H1 (cell line): ENCODE results near the gene SUCLG2.

Experiments
- ASH2L ChIP-seq: fragments of 200-600, 300-600 bp; sonication (generic); IDR thresholded peaks from one replicate; pipeline ENCODE4 v1.7.1; 2017; ENCODE audit warnings: low read length
- CHD2 ChIP-seq: IDR thresholded peaks from 2 replicates; pipeline ENCODE4 v1.6.1; 2012; ENCODE audit warnings: low read length, improper control_type of control experiment
- EP300 ChIP-seq, 2 experiments: IDR thresholded peaks; 1 replicate in 1 of 2; 2 replicates in 1 of 2; pipeline ENCODE4 v1.6.1; 2011 to 2012; ENCODE audit warnings: low read depth in 2 of 2, low read length in 2 of 2, mild to moderate bottlenecking in 2 of 2, borderline replicate concordance in 1 of 2, inconsistent platforms in 1 of 2, moderate library complexity in 1 of 2
- EZH2 ChIP-seq: fragments of 200-600 bp; sonication (generic); IDR thresholded peaks from 2 replicates; pipeline ENCODE4 v1.7.1; 2012; ENCODE audit warnings: low read depth, mild to moderate bottlenecking, moderate library complexity, low read length, inconsistent platforms; ENCODE audit not compliant: severe bottlenecking
- JUN ChIP-seq: IDR thresholded peaks from 2 replicates; pipeline ENCODE4 v1.6.1; 2011; ENCODE audit warnings: low read depth, mild to moderate bottlenecking, improper control_type of control experiment, low read length
- POLR2AphosphoS5 ChIP-seq: IDR thresholded peaks from 2 replicates; pipeline ENCODE4 v1.6.1; 2011; ENCODE audit warnings: low read depth, low read length
- TF ChIP-seq, protein P1 (sequence below), 3 experiments: IDR thresholded peaks; 1 replicate in 2 of 3; 2 replicates in 1 of 3; pipeline versions ENCODE4 v1.5.1 to v1.6.1; 2011; ENCODE audit warnings: low read length in 3 of 3, mild to moderate bottlenecking in 3 of 3, inconsistent platforms in 2 of 3, low read depth in 1 of 3, moderate library complexity in 1 of 3; ENCODE audit not compliant: insufficient read depth in 1 of 3; ENCODE audit errors: control extremely low read depth in 1 of 3
- TF ChIP-seq, protein P2 (sequence below): IDR thresholded peaks from 2 replicates; pipeline ENCODE4 v1.6.1; 2012; ENCODE audit warnings: inconsistent platforms

DNA sequence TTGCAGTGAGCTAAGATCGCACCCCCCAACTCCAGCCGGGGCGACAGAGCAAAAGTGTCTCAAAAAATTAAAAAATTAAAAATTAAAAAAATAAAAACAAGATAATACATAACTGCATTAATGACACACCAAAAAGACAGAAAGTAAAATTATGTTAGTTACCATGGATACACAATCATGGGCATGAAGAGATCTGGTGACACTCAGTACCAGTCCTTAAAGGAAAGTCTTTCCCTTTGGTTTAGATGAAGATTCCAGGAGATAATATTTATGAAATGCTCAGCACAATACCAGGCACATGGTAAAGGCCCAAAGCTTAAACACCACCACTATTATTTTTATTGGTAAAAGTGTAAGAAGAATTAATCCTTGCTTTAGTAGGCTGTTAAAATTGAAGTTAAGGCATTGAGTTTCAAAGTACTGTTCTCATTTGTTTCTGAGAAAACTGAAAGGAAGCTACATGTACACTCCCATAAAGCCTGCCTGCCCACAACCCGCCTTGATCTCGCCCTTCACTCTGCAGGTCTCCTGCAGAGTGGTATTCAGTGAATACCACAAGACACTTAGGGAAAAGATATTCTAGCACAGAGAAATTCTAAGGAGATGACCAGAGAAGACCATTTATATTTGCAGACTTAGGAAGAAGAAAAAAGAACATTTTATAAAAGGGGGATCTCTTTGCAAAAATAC is 52.3 kb downstream of the SUCLG2 start:
- TF ChIP-seq, protein P1, sequence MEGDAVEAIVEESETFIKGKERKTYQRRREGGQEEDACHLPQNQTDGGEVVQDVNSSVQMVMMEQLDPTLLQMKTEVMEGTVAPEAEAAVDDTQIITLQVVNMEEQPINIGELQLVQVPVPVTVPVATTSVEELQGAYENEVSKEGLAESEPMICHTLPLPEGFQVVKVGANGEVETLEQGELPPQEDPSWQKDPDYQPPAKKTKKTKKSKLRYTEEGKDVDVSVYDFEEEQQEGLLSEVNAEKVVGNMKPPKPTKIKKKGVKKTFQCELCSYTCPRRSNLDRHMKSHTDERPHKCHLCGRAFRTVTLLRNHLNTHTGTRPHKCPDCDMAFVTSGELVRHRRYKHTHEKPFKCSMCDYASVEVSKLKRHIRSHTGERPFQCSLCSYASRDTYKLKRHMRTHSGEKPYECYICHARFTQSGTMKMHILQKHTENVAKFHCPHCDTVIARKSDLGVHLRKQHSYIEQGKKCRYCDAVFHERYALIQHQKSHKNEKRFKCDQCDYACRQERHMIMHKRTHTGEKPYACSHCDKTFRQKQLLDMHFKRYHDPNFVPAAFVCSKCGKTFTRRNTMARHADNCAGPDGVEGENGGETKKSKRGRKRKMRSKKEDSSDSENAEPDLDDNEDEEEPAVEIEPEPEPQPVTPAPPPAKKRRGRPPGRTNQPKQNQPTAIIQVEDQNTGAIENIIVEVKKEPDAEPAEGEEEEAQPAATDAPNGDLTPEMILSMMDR (IDR thresholded peaks at IDR 0.05; ENCODE audit: control extremely low read depth in 1 of 3, insufficient read depth in 1 of 3, low read depth in 1 of 3, low read length in 3 of 3), result no peak
- TF ChIP-seq EP300 (IDR thresholded peaks at IDR 0.05; ENCODE audit: borderline replicate concordance in 1 of 2, low read depth in 2 of 2, low read length in 2 of 2) (no peak), POLR2AphosphoS5 (no peak), JUN (no peak), CHD2 (no peak), EZH2 (no peak), ASH2L (no peak)
- TF ChIP-seq, protein P2, sequence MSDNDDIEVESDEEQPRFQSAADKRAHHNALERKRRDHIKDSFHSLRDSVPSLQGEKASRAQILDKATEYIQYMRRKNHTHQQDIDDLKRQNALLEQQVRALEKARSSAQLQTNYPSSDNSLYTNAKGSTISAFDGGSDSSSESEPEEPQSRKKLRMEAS, result no peak
